HG03095 (cell line): ENCODE measurements around the gene KLHDC3.
"Not testable (repeated sequence)": the region's sequence is repeated elsewhere in the genome, so short reads cannot be mapped to it uniquely, and the experiment has no call there.

Experiments
- ATAC-seq: cut with Tn5 transposase; IDR thresholded peaks from one replicate; pipeline ENCODE4 v1.9.1; 2021; ENCODE audit warnings: moderate library complexity; ENCODE audit not compliant: unreplicated experiment

The KLHDC3 gene

GRCh38 chr6:42987533-42988451, 26.3 kb upstream of the KLHDC3 start:
- no peak for ATAC-seq

DNA sequence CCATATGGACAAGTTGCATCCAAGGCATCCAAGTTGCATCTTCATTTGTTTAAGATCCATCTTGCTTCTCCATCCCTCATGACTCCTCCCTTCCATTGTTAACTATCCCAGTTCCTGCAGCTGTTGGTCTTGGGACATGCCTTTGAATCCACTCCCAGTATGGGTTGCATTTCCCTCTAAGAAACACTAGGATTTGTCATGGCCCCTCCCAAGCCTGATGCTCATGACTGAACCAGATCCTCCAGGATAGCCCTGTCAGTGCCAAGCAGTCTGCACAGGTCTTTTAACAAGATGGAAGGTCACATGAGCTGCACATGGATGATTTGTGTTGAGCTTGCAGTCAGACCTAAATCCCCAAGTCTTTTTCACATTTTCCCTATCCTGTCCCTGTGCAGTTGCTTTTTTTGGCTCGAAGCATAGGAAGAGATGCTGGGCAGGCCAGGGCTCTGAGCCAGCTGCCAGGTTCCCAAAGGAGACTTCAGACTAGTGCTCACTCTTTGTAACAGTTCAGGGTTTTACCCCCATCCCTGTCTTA, 25.5 kb upstream of the KLHDC3 start:
- ATAC-seq: no peak

DNA sequence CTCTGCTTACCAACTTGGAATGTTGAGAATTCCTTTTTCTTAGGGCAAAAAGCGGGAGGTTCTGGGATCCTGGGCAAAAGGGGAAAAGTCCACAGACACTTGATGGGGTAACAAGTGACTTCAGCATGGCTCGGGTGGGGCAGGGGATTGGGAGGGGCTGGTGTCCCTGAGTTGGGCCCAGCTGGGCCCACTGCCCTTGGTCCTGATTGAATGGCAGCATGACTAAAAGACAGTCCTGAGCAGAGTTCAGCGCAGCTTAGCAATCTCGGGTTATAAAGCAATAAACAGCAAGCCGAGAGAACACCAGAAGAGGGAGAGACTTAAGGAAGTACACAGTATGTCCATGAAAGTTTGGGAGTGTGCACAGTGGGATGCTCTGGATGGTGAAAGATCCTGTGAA, 24.1 kb upstream of the KLHDC3 start:
- no peak for ATAC-seq

GRCh38 chr6:42993445-42993844, 20.6 kb upstream of the KLHDC3 start:
- no peak for ATAC-seq

GRCh38 chr6:42996513-42996912, 17.5 kb upstream of the KLHDC3 start:
- ATAC-seq: no peak

DNA sequence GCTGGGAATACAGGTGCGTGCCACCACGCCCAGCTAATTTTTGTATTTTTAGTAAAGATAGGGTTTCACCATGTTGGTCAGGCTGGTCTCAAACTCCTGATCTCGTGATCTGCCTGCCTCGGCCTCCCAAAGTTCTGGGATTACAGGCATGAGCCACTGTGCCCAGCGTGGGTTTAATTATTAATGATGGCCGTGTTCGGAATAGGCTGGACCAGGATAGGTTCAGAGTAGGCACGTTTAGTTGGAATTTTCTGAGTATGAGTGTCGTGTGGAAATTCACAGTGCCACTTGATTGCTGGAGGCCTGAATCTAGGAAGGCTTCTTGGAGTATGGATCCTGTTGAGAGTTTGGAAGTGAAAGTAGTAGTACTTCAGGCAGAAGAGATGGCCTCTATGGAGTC, 15.8 kb upstream of the KLHDC3 start:
- ATAC-seq: not testable (repeated sequence)

- ATAC-seq: no peak
These were observed 12.2 kb upstream of the KLHDC3 start for GRCh38 chr6:43001843-43002242.

- ATAC-seq: no peak
These were observed 8.2 kb upstream of the KLHDC3 start for GRCh38 chr6:43005844-43006243.

DNA sequence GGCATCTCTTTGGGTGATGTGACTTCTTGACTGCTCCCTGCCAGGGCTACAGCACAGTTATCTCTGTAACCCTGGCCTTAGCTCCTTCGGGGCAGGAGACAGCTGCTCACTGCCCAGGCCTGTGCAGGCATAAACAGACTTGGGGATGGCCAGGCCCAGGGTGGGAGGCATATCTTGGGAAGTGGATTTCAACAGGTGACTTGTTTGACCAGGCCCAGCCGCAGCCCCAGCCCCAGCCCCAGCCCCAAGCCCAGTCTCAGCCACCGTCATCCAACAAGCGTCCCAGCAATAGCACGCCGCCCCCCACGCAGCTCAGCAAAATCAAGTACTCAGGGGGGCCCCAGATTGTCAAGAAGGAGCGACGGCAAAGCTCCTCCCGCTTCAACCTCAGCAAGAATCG, 7.8 kb upstream of the KLHDC3 start:
- ATAC-seq: no peak

- no peak for ATAC-seq
These were observed 6.9 kb upstream of the KLHDC3 start for GRCh38 chr6:43007126-43007525.

DNA sequence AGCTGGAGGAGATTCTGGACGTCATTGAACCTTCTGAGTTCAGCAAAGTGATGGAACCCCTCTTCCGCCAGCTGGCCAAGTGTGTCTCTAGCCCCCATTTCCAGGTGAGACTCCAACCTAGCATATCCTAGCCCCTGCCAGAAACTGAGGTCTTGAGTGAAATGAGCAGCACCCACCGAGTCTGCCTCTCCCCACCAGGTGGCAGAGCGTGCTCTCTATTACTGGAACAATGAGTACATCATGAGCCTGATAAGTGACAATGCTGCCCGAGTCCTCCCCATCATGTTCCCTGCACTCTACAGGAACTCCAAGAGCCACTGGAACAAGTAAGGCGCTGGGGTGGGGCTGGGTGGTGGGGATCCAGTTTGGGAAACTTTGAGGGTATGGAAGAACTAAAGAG, 4.9 kb upstream of the KLHDC3 start:
- ATAC-seq: no peak

DNA sequence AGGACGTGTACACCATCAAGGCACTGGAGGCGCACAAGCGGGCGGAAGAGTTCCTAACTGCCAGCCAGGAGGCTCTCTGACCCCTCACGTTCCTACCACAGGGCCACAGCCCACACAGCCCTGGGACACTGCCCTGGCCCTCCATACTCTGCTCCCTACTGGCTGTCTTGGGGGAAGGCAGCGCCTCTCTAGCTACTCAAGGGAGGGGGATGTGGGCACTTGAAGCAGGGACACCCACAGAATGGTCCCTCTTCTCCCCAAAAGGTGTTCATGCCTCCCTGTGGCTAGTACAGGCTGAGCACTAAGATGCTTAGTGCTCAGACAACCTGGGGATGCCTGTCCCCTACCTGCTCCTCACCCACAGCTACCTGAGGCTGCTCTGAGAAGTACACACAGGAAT, 2.8 kb upstream of the KLHDC3 start:
- ATAC-seq: no peak

DNA sequence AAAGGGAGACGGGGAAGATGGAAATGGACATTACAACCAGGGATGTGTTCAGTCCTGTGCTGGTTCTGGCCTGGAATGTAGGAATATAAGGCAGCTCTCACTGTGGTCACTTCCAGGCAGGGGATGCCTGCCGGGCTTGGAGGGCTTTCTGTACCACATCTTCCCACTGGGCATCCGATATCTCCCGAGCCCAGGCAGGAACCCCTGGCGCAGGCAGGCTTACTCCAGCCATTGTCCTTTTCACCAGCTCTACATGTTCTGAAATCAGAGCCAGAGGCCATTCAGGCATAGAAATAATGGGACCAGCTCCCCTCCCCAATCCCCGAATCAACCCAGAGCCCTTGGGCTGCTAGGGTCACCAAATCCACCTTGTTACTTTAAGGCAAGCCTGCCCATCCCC, 1.7 kb upstream of the KLHDC3 start:
- ATAC-seq: no peak

DNA sequence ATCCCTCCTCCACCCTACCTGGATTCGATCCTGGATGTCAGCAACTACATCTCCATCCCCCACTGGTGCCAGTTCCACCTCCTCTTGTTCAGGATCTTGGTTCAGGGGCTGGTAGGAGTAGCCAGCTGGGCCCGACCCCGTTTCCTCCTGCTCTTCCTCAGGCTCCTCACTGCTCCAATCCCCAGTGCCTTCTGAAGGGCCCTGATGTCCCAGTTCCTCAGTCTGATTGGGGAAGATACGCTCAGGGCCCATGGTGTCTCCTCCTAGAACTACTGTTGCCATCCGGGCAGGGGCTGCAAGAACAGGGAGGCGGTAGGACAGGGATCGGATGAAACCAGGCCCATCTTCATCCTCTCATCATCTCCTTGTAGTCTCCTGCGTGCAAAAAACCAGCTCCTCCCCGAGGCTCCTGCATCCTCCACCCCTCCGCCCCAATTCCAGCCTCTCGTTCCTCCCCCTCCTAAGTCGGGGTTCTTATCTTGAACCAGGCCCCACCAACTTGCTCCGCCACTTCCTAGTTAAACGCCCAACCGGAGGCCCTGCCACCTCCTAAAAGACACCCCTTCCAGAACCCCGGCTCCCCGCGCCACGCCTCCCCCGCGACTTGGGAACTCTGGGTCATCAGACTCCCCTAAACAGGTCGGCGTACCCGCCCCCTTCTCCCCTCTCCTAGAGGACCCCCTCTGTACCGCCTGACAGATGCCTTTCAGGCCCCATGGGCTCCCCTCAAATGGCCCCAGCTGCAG, 779 bp upstream of the KLHDC3 start:
- peak; percentile 3 for ATAC-seq

GRCh38 chr6:43014434-43014909, 423 bp downstream of the KLHDC3 start:
- no peak for ATAC-seq

GRCh38 chr6:43016176-43016942, 2.3 kb downstream of the KLHDC3 start:
- no peak for ATAC-seq

- ATAC-seq: no peak
These were observed 2.9 kb downstream of the KLHDC3 start for GRCh38 chr6:43016943-43017334.

GRCh38 chr6:43019152-43019551, 5.1 kb downstream of the KLHDC3 start:
- ATAC-seq: no peak

DNA sequence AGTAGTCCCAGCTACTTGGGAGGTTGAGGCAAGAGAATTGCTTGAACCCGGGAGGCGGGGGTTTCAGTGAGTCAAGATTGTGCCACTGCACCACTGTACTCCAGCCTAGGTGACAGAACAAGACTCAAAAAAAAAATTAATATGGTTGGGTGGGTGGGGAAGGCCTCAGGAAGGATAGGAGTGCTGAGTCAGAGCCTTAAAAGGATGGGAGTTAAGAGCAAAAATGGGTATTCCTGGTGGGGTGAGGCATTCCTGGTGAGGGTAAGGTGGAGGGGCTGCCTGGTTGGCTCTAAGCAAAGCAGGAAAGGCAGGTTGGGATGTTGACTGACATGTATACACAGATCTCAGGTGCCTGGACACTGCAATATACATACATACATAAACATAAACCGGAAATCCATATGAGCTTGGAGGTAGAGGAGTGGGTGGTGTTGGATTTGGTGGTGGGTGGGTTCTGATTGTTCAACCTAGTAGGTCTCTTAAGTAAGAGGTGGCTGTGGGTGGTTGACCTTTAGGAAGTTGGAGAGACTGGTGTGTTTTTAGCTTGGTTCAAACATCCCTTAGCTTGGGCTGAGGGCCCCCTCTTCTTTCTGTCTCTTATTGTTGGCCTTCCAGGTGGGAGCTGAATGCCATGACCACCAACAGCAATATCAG, 6.1 kb downstream of the KLHDC3 start:
- ATAC-seq: no peak

GRCh38 chr6:43020847-43021246, 6.8 kb downstream of the KLHDC3 start:
- ATAC-seq: no peak
